OCI-LY1 (cell line): ENCODE results near the gene ARHGEF19.

Source experiments
- H2AFZ ChIP-seq: fragments of 200-600 bp; sonication (generic), shearing (Covaris generic); 2 replicates; pipeline ENCODE4 v1.6.0; 2014; ENCODE audit warnings: antibody characterized with exemption, mild to moderate bottlenecking, low read length
- H3F3A ChIP-seq: fragments of 200-600 bp; sonication (generic), shearing (Covaris generic); 2 replicates; pipeline ENCODE4 v1.6.0; 2014; ENCODE audit warnings: mild to moderate bottlenecking, antibody characterized with exemption, low read length, moderate library complexity; ENCODE audit not compliant: insufficient read depth
- H3K27ac ChIP-seq: fragments of 200-600 bp; sonication (generic); 2 replicates; pipeline ENCODE4 v1.5.1; 2014; ENCODE audit warnings: low read length, mixed run types, mild to moderate bottlenecking, low read depth; ENCODE audit not compliant: poor library complexity, severe bottlenecking
- H3K27me3 ChIP-seq: fragments of 200-600 bp; sonication (generic); 2 replicates; pipeline ENCODE4 v1.6.0; 2014; ENCODE audit warnings: antibody characterized with exemption, mild to moderate bottlenecking, low read length, moderate library complexity; ENCODE audit not compliant: insufficient read depth
- H3K36me3 ChIP-seq: fragments of 200-600 bp; sonication (generic); 2 replicates; pipeline ENCODE4 v1.6.1; 2014; ENCODE audit warnings: mild to moderate bottlenecking, antibody characterized with exemption, low read length, moderate library complexity, mixed read lengths; ENCODE audit not compliant: insufficient read depth
- H3K4me1 ChIP-seq: fragments of 200-600 bp; sonication (generic); 2 replicates; pipeline ENCODE4 v1.5.1; 2014; ENCODE audit warnings: mild to moderate bottlenecking, low read length, moderate library complexity; ENCODE audit not compliant: insufficient read depth, severe bottlenecking
- H3K4me2 ChIP-seq: fragments of 200-600 bp; sonication (generic), shearing (Covaris generic); 2 replicates; pipeline ENCODE4 v1.6.1; 2014; ENCODE audit warnings: low read length
- H3K4me3 ChIP-seq: fragments of 200-600 bp; sonication (generic); 2 replicates; pipeline ENCODE4 v1.5.1; 2014; ENCODE audit warnings: low read length, low read depth, mild to moderate bottlenecking, mixed read lengths; ENCODE audit not compliant: poor library complexity, severe bottlenecking
- H3K79me2 ChIP-seq: fragments of 200-600 bp; shearing (Covaris generic); 2 replicates; pipeline ENCODE4 v1.6.1; 2016; ENCODE audit warnings: mixed run types, low read length, mixed read lengths; ENCODE audit not compliant: insufficient read depth
- H3K9ac ChIP-seq: fragments of 200-600 bp; sonication (generic), shearing (Covaris generic); 2 replicates; pipeline ENCODE4 v1.6.1; 2014; ENCODE audit warnings: mild to moderate bottlenecking, low read length, mixed read lengths
- H3K9me2 ChIP-seq: fragments of 200-600 bp; sonication (generic), shearing (Covaris generic); 2 replicates; pipeline ENCODE4 v1.6.1; 2014; ENCODE audit warnings: low read depth, mild to moderate bottlenecking, low read length, mixed read lengths
- H3K9me3 ChIP-seq: fragments of 200-600 bp; shearing (Covaris generic); 2 replicates; pipeline ENCODE4 v1.6.1; 2014; ENCODE audit warnings: low read length, mixed read lengths
- H4K20me1 ChIP-seq: fragments of 200-600 bp; sonication (generic), shearing (Covaris generic); 2 replicates; pipeline ENCODE4 v1.6.0; 2016; ENCODE audit warnings: mild to moderate bottlenecking, low read length; ENCODE audit not compliant: insufficient read depth
- EZH2 ChIP-seq: fragments of 200-600 bp; sonication (generic), shearing (Covaris generic); IDR thresholded peaks from 2 replicates; pipeline ENCODE4 v1.8.0; 2017; ENCODE audit warnings: borderline replicate concordance, mixed run types, mild to moderate bottlenecking, antibody characterized with exemption, low read length, moderate library complexity, mixed read lengths
- TF ChIP-seq, protein P1 (sequence below): fragments of 200-600 bp; sonication (generic), shearing (Covaris generic); IDR thresholded peaks from 2 replicates; pipeline ENCODE4 v1.5.1; 2017; ENCODE audit warnings: mild to moderate bottlenecking, antibody characterized with exemption, low read length, moderate library complexity, mixed read lengths

ARHGEF19 gene

GRCh38 chr1:16186655-16187235 lies 25.7 kb downstream of the ARHGEF19 start:
- Histone ChIP-seq H3K9me3 (no peaks in the 10 kb centered on the region), H3K36me3 (no peaks in the 10 kb centered on the region), H3F3A (no peaks in the 10 kb centered on the region), H3K9me2 (no peaks in the 10 kb centered on the region), H3K4me2 (no peak overlapping the region), H3K27ac (no peak overlapping the region), H2AFZ (no peak overlapping the region), H3K27me3 (peaks cover 6% of the 10 kb centered on the region), H4K20me1 (no peaks in the 10 kb centered on the region), H3K4me1 (no peaks in the 10 kb centered on the region), H3K4me3 (no peak overlapping the region), H3K79me2 (no peaks in the 10 kb centered on the region), H3K9ac (no peak overlapping the region)
- TF ChIP-seq, protein P1, sequence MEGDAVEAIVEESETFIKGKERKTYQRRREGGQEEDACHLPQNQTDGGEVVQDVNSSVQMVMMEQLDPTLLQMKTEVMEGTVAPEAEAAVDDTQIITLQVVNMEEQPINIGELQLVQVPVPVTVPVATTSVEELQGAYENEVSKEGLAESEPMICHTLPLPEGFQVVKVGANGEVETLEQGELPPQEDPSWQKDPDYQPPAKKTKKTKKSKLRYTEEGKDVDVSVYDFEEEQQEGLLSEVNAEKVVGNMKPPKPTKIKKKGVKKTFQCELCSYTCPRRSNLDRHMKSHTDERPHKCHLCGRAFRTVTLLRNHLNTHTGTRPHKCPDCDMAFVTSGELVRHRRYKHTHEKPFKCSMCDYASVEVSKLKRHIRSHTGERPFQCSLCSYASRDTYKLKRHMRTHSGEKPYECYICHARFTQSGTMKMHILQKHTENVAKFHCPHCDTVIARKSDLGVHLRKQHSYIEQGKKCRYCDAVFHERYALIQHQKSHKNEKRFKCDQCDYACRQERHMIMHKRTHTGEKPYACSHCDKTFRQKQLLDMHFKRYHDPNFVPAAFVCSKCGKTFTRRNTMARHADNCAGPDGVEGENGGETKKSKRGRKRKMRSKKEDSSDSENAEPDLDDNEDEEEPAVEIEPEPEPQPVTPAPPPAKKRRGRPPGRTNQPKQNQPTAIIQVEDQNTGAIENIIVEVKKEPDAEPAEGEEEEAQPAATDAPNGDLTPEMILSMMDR = no peak

DNA sequence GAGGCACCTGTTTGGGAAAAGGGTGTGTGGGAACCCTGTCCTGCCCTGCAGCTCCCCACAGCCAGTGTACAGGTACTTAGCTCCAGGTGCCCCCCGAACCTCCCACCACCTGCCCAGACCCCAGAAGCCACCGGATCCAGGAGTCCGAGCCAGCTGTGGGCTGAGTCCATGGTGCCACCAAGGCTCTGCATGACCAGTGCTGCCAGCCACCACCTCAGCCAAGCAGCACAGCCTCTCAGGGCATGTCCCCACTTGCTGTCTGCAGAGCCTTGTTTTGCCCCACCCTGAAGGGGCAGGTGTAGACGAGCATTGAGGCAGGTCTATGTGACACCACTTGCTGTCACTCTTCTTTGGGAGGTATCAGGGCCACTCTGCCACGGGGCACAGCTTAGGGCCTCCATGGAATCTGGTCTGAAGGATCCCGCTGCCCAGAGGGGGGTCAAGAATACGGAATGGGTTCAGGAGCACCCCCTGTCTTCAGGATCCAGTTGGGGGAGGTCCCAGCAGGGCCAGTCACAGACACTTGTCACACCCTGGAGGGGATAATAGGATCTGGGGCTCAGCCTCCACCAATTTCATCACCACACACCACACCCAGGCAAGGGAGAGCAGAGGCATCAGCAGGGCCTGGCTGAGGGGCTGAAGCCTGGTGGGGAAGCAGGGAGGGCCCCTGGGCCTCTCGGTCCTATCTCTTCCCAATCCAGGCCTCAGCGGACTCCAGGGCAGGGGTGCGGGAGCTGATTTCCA lies 27.7 kb downstream of the ARHGEF19 start:
- no peak overlapping the region for H3K4me2 ChIP-seq
- H3K27me3 ChIP-seq = peaks cover 6% of the 10 kb centered on the region
- no peaks in the 10 kb centered on the region for H3K36me3 ChIP-seq
- no peaks in the 10 kb centered on the region for H3K4me1 ChIP-seq
- no peaks in the 10 kb centered on the region for H3K9me2 ChIP-seq
- no peaks in the 10 kb centered on the region for H3K79me2 ChIP-seq
- H2AFZ ChIP-seq = no peak overlapping the region
- no peak overlapping the region for H3K27ac ChIP-seq
- no peaks in the 10 kb centered on the region for H4K20me1 ChIP-seq
- H3K4me3 ChIP-seq = no peak overlapping the region
- no peaks in the 10 kb centered on the region for H3F3A ChIP-seq
- no peak for TF ChIP-seq EZH2
- TF ChIP-seq, protein P1 = no peak
- no peak overlapping the region for H3K9ac ChIP-seq
- no peaks in the 10 kb centered on the region for H3K9me3 ChIP-seq

- H3K27ac ChIP-seq = no peak overlapping the region
- TF ChIP-seq, protein P1 = no peak
- TF ChIP-seq EZH2 = no peak
- no peaks in the 10 kb centered on the region for H3K9me3 ChIP-seq
- no peaks in the 10 kb centered on the region for H3K4me1 ChIP-seq
- no peaks in the 10 kb centered on the region for H3K36me3 ChIP-seq
- no peak overlapping the region for H2AFZ ChIP-seq
- no peaks in the 10 kb centered on the region for H4K20me1 ChIP-seq
- H3K9ac ChIP-seq = no peak overlapping the region
- no peaks in the 10 kb centered on the region for H3F3A ChIP-seq
- no peaks in the 10 kb centered on the region for H3K9me2 ChIP-seq
- no peaks in the 10 kb centered on the region for H3K79me2 ChIP-seq
- H3K27me3 ChIP-seq = peaks cover 4% of the 10 kb centered on the region
- H3K4me3 ChIP-seq = no peak overlapping the region
- no peak overlapping the region for H3K4me2 ChIP-seq
Observed at GRCh38 chr1:16183765-16184556, 28.5 kb downstream of the ARHGEF19 start.
